DOHH2 (cell line): ENCODE data around the gene ITGA2.

Source experiments
- H3F3A ChIP-seq: fragments of 200-600 bp; sonication (generic), shearing (Covaris generic); 2 replicates; pipeline ENCODE4 v1.6.0; 2016; ENCODE audit warnings: antibody characterized with exemption, mild to moderate bottlenecking; ENCODE audit not compliant: control insufficient read depth, insufficient read depth
- H3K27ac ChIP-seq: fragments of 200-600 bp; sonication (generic); 2 replicates; pipeline ENCODE4 v1.5.1; 2014; ENCODE audit warnings: low read depth, mild to moderate bottlenecking, low read length, moderate library complexity
- H3K27me3 ChIP-seq: fragments of 200-600 bp; sonication (generic); 2 replicates; pipeline ENCODE4 v1.6.1; 2014; ENCODE audit warnings: mild to moderate bottlenecking, low read length, mixed read lengths; ENCODE audit not compliant: control insufficient read depth
- H3K36me3 ChIP-seq: fragments of 200-600 bp; sonication (generic); 2 replicates; pipeline ENCODE4 v1.6.1; 2014; ENCODE audit warnings: mild to moderate bottlenecking, low read length, moderate library complexity, mixed read lengths; ENCODE audit not compliant: control insufficient read depth
- H3K4me1 ChIP-seq: fragments of 200-600 bp; sonication (generic); 2 replicates; pipeline ENCODE4 v1.6.1; 2014; ENCODE audit warnings: mild to moderate bottlenecking, low read length, mixed read lengths; ENCODE audit not compliant: control insufficient read depth
- H3K4me2 ChIP-seq: fragments of 200-600 bp; sonication (generic); 2 replicates; pipeline ENCODE4 v1.6.0; 2014; ENCODE audit warnings: mild to moderate bottlenecking, low read length, moderate library complexity
- H3K4me3 ChIP-seq: fragments of 200-600 bp; sonication (generic); 2 replicates; pipeline ENCODE4 v1.5.1; 2014; ENCODE audit warnings: mild to moderate bottlenecking, low read length, mixed read lengths
- H3K79me2 ChIP-seq: fragments of 200-600 bp; sonication (generic); 2 replicates; pipeline ENCODE4 v1.6.1; 2014; ENCODE audit warnings: mild to moderate bottlenecking, low read length, mixed read lengths; ENCODE audit not compliant: control insufficient read depth
- H3K9me2 ChIP-seq: fragments of 200-600 bp; sonication (generic); replicated peaks from 2 replicates; pipeline ENCODE4 v1.6.1; 2014; ENCODE audit warnings: mild to moderate bottlenecking, low read length, mixed read lengths; ENCODE audit not compliant: control insufficient read depth
- H3K9me3 ChIP-seq: fragments of 200-600 bp; sonication (generic); 2 replicates; pipeline ENCODE4 v1.6.1; 2014; ENCODE audit warnings: antibody characterized with exemption, low read length, mixed read lengths; ENCODE audit not compliant: control insufficient read depth, insufficient read depth
- H4K20me1 ChIP-seq: fragments of 200-600 bp; sonication (generic); 2 replicates; pipeline ENCODE4 v1.6.0; 2014; ENCODE audit warnings: low read depth, mild to moderate bottlenecking, antibody characterized with exemption, low read length, moderate library complexity; ENCODE audit not compliant: control insufficient read depth, insufficient read depth
- EZH2phosphoT487 ChIP-seq: fragments of 200-600 bp; sonication (generic); IDR thresholded peaks from 2 replicates; pipeline ENCODE4 v1.6.1; 2017; ENCODE audit warnings: borderline replicate concordance, mild to moderate bottlenecking, antibody characterized with exemption, low read length, moderate library complexity, mixed read lengths
- TF ChIP-seq, protein P1 (sequence below): fragments of 200-600 bp; sonication (generic); IDR thresholded peaks from one replicate; pipeline ENCODE4 v1.5.1; 2014; ENCODE audit warnings: antibody characterized with exemption, mild to moderate bottlenecking, low read depth, low read length; ENCODE audit not compliant: poor library complexity, severe bottlenecking

ITGA2 gene

GRCh38 chr5:53087171-53087570 is 98.0 kb downstream of the ITGA2 start:
- no peaks in the 10 kb centered on the region for H3K36me3 ChIP-seq
- no peak overlapping the region for H3K4me2 ChIP-seq
- no peak overlapping the region for H3K27ac ChIP-seq
- H3K9me2 ChIP-seq, result no peaks in the 10 kb centered on the region
- H3K9me3 ChIP-seq, result no peaks in the 10 kb centered on the region
- H3K27me3 ChIP-seq, result no peaks in the 10 kb centered on the region
- no peak overlapping the region for H3K4me3 ChIP-seq
- no peaks in the 10 kb centered on the region for H3K4me1 ChIP-seq
- H3K79me2 ChIP-seq, result no peaks in the 10 kb centered on the region
- no peaks in the 10 kb centered on the region for H4K20me1 ChIP-seq
- no peaks in the 10 kb centered on the region for H3F3A ChIP-seq
- TF ChIP-seq EZH2phosphoT487, result no peak
- TF ChIP-seq, protein P1, sequence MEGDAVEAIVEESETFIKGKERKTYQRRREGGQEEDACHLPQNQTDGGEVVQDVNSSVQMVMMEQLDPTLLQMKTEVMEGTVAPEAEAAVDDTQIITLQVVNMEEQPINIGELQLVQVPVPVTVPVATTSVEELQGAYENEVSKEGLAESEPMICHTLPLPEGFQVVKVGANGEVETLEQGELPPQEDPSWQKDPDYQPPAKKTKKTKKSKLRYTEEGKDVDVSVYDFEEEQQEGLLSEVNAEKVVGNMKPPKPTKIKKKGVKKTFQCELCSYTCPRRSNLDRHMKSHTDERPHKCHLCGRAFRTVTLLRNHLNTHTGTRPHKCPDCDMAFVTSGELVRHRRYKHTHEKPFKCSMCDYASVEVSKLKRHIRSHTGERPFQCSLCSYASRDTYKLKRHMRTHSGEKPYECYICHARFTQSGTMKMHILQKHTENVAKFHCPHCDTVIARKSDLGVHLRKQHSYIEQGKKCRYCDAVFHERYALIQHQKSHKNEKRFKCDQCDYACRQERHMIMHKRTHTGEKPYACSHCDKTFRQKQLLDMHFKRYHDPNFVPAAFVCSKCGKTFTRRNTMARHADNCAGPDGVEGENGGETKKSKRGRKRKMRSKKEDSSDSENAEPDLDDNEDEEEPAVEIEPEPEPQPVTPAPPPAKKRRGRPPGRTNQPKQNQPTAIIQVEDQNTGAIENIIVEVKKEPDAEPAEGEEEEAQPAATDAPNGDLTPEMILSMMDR, result no peak

GRCh38 chr5:53087621-53088121 is 98.5 kb downstream of the ITGA2 start:
- Histone ChIP-seq H3K9me3 (no peaks in the 10 kb centered on the region), H3K27ac (no peak overlapping the region), H3K36me3 (no peaks in the 10 kb centered on the region)

DNA sequence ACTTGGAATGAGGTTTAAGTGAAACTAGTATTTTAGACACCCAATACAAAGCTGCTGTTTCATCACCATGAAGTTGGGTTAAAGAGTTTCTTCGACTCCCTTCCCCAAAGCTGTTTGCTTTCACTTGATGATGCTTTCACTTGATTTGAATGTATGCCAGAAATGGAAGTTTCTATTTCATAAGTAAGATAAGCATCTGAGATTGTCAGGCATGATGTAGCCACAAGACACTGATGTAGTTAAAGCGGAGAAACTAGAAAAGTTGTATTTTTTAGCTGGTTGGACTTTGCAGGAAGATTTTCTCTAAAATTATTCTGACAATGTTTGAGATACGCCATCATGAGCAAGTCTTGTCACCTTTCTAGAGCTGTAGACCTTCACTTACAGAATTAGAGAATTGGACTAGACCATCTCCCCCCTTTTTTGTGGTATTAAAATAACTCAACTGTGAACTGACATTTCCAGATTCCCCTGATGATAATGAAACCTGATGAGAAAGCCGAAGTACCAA is 100.4 kb downstream of the ITGA2 start:
- Histone ChIP-seq H3K9me3 (no peaks in the 10 kb centered on the region), H3K4me3 (no peak overlapping the region), H3K27ac (no peak overlapping the region), H3K36me3 (no peaks in the 10 kb centered on the region), H3K79me2 (no peaks in the 10 kb centered on the region), H4K20me1 (no peaks in the 10 kb centered on the region), H3F3A (no peaks in the 10 kb centered on the region), H3K27me3 (no peaks in the 10 kb centered on the region), H3K9me2 (no peaks in the 10 kb centered on the region), H3K4me1 (no peaks in the 10 kb centered on the region), H3K4me2 (no peak overlapping the region)
- TF ChIP-seq EZH2phosphoT487, result no peak
- TF ChIP-seq, protein P1, result no peak

More at GRCh38 chr5:53087621-53088121, 98.5 kb downstream of the ITGA2 start:
- Histone ChIP-seq H4K20me1 (no peaks in the 10 kb centered on the region), H3K4me2 (no peak overlapping the region), H3K4me3 (no peak overlapping the region), H3K27me3 (no peaks in the 10 kb centered on the region), H3F3A (no peaks in the 10 kb centered on the region), H3K79me2 (no peaks in the 10 kb centered on the region), H3K9me2 (no peaks in the 10 kb centered on the region), H3K4me1 (no peaks in the 10 kb centered on the region)
- no peak for TF ChIP-seq EZH2phosphoT487
- TF ChIP-seq, protein P1, result no peak
